CD4-positive, alpha-beta T cell treated with Interferon alpha-2 for 1 hour (primary cell): Measurements from ENCODE around the gene TOP1.
A peak's percentile ranks its signal among the peaks of the same experiment; 100 is the strongest.

Experiments used
- DNase-seq, 2 donors: peaks; one replicate each; pipeline ENCODE4 v3.0.0-alpha.2; 2020 to 2022

Gene TOP1

DNA sequence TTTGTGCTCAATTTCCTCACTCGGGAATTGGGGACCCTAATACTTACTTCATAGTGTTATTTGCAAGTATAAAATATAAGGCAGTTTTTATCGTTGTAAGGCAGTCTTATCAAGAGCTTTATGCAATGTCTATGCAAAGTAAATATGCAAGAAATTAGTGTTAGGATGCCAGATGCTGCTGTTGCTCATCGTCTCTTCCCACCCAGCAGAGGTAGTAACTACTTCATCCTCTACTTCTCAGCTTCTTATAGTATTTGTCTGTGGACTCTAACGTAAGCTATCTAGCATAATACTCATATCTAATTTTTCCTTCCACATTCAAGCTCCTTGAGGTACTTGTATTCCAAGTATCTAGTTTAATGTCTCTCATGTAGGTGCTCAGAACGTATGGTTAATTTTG is 120.3 kb downstream of the TOP1 start:
- no peak for DNase-seq

DNA sequence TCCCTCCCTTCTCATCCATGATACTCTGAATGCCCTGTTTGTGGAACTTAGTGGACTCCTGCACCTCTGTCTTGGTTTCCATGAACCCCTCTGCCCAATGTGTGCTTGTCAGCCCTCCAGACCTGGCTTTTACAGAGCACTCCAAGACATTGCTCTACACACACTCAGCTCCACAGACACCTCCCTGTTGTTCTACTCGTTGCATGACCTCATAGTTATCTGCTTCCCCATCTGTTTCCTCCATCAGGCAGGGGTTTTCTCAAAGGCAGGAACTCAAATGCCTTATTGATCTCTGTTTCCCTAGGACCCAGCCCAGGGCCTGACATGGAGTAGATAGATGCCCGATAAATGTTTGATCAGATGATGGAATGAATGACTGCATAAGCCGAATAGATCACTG is 122.0 kb downstream of the TOP1 start:
- DNase-seq = peak in 1 of 2 donors; percentile 51

DNA sequence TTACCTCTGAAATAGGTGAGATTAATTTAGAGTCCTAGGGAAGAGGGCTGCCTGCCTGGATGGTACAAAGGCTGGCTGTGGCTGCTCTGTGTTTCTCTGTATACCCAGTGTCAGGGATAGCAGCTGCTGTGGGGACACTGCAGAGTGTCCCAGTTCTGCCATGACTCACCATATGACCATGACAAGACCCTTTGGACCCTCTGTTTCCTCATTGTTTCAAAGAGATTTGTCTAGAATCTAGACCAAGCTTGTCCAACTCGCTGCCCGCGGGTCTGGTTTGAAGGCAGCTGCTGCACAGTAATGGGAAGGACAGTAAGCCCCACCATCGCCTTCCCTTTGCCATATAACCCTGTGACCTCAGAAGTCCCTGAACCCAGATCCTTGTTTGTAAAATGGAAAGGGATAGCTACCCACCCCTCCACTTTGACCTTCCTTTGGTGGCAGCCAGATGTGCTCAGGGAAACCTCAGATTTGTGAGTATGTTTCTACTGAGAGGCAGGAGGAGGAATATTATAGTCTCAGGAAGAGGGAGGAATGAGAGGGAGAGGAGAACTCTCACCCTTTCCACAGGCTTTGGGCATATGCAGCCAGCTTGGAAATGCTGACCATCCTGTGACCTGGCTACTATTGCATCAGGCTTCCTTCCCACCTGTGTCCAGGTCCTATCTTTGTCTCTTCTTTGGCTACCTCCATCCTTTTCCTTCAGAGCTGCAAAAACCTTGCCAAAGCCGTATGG is 122.7 kb downstream of the TOP1 start:
- no peak for DNase-seq

DNA sequence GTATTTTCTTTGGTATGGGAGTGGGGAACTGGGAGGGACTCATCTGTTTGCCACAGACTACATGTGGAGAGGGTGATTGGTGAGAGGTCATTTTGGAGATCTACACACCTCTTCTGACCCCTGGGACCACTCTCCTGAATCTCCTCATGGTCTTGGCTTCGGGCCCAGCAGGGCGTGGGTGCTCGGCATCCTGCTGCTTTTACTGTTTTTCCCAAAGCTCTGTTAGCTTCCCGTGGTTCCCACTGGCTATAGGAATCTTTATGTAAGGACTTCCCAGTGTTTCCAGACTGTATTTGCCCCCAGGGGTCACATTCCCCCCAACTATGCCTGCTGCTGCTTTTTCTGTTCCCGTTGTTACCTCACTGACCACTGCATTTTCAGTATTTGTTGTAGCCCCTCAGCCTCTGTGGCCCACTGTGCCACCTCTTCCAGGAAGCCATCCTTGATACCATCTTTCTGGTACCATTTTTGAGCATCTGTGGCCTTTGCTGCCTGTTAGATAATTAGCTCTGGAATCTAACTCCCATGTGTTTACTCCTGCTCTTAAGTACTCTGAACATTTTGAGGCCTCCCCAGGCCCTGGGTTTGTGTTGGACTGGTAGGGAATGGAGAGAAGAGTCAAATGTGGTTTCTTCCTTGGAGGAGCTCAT is 123.6 kb downstream of the TOP1 start:
- DNase-seq = no peak

DNA sequence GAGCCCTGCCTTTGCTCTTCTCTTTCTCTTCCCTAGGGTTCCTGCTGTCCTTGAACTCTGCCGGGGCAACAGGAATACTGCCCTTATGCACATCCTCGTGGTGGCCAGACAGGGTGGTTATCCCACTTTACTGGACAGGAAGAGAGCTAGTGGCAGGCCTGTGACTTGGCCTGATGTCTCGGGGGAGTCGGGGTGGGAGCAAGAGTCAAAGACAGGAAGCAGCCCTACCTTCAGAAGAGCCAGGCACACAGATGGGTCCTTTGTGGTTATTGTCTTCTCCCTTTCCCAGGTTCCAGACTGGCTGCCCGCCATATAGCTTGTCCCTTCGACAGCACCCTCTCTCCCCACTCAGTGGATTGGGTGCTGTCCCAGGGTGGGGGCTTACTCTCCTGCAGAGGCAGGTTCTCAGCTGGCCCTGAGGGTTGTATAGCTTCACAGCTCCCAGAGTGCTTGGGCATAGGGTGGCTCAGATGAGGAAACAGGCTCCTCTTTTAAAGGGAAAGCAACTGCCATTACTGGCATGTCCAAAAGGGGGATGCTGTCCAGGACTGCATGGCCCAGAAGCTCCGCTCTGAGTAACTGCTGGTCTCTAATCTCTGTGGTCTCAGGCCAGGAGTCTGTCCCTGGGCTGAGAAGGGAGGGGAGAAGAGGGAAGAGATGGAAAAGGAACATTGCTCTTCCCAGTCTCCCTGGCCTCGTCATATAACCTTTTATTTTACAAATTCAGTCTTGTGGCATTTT is 126.0 kb downstream of the TOP1 start:
- no peak for DNase-seq

DNA sequence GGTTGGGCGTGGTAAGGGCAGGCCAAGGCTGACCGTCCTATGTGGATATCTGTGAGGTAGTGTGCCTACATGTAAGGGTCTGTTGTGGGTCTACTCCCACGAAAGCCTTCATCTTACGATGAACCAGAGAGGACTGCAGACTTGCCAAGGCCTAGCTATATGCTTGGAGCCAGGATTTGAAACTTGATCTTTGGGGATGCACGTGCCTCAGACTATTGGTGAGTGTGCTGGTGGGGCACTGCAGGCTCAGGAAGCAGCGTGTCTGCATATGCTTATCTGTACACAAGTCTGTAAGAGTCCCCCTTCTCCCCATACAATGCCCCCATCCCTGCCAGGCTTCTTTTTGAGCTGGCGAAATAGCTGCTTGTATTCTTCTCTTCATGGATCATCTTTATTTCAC is 126.6 kb downstream of the TOP1 start:
- no peak for DNase-seq

DNA sequence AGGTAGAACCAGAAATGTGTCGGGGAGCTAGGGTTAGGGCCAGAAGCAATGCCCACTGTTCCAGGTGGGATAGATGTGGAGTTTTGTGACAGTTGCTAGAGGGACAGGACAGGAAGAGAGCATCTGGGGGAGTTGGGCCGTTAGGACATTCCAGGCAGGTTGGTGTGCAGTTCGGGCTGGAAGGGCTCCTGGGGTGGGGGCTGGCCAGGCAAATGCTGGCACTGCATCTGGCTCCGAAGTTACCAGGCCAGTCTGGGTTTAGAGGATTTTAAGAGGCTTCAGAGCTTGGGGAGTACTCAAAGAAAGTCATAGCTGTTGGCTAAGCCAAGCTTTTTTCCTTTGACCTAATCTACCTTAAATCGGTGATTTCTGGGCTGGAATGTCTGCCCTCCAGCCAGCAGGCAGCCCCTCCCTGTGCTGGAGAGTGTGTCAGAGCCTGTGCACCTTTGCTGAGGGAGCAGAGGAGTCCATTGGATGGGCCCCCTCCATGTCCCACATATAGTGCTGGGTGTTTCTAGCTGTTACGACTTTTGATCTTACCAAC is 129.5 kb downstream of the TOP1 start:
- DNase-seq = no peak

DNA sequence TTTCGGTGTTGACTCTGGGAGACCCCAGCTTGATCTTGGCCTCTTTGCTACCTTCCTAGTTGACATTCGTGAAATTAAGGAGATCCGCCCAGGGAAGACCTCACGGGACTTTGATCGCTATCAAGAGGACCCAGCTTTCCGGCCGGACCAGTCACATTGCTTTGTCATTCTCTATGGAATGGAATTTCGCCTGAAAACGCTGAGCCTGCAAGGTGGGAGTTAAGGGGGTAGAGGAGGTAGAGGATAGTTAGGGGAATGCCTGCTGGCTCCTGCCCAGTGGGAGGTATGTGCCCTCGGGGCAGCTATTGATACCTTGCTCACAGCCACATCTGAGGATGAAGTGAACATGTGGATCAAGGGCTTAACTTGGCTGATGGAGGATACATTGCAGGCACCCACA is 130.9 kb downstream of the TOP1 start:
- no peak for DNase-seq

DNA sequence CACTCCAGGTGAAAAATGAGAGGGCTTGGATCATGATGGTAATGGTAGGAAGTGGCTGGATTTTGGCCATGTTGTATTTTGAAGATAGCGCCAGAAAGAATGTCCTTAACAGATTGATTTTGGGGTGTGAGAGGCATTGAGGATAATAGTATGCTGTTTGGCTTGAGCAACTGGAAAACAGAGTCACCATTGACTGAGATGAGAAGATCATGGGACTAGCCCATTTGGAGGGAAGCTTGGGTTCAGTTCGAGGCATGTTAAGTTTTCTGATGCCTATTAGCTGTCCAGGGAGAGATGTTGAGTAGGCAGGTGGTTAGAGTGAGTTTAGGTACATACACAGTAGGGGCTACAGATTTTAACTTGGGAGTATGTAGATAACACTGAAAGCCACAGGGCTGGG is 132.1 kb downstream of the TOP1 start:
- DNase-seq = no peak

DNA sequence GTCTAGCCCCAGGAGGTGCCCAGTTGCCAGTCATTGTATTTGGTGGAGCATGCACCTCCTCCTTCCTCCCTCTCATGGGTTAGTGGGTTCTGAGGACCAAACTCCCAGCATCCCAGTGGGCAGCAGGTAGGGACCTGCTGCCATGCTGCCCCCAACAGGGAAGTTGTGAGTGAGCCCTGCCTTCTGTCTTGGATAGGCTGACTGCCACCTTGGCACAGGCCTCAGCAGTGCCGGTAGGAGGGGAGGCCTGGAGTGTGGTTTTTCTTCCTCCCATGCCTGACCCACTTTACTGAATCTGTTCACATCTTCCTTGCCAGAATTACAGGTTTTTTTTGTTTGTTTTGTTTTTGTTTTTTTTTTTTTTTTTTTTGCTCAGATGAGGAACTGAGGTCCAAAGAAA is 133.3 kb downstream of the TOP1 start:
- no peak for DNase-seq

DNA sequence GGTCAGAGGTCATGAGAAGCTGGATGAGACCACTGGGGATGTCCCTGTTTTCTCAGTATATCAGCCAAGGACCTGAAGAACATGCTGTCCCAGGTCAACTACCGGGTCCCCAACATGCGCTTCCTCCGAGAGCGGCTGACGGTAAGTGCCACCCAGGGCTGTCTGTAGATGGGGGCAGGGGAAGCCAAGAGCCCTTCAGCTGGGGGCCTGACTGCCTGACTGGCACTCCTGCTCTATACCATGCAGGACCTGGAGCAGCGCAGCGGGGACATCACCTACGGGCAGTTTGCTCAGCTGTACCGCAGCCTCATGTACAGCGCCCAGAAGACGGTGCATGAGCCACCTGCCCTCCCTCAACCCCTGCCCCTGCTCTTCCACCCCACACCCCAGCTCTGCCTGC is 133.8 kb downstream of the TOP1 start:
- no peak for DNase-seq

DNA sequence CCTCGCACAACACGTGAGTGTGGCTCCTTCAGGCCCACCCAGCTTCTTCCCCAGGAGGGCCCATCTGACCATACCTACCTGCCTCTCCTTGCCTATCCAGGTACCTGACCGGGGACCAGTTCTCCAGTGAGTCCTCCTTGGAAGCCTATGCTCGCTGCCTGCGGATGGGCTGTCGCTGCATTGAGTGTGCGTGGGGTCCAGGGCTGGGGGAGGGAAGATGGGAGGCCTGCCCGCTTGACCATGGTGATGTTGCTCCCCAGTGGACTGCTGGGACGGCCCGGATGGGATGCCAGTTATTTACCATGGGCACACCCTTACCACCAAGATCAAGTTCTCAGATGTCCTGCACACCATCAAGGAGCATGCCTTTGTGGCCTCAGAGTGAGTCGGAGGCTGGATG is 135.2 kb downstream of the TOP1 start:
- no peak for DNase-seq

DNA sequence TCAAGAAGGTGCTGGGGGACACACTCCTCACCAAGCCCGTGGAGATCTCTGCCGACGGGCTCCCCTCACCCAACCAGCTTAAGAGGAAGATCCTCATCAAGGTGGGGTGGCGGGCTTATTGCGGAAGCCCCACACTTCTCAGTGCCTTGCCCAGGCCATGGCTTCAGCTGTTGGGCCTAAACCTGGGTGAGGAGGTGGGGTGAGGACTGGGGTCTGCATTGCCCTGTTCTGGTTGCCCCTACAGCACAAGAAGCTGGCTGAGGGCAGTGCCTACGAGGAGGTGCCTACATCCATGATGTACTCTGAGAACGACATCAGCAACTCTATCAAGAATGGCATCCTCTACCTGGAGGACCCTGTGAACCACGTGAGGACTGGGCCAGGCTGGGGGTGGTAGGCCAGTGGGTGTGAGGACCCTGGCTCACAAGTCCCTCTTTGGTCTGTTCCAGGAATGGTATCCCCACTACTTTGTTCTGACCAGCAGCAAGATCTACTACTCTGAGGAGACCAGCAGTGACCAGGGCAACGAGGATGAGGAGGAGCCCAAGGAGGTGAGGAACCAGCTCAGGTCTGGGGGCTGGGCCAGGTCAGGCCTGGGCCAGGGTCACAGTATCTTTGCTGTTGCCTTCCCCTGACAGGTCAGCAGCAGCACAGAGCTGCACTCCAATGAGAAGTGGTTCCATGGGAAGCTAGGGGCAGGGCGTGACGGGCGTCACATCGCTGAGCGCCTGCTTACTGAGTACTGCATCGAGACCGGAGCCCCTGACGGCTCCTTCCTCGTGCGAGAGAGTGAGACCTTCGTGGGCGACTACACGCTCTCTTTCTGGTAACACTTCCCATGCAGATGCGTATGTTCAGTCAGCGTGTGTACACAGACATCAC is 136.6 kb downstream of the TOP1 start:
- DNase-seq = no peak

DNA sequence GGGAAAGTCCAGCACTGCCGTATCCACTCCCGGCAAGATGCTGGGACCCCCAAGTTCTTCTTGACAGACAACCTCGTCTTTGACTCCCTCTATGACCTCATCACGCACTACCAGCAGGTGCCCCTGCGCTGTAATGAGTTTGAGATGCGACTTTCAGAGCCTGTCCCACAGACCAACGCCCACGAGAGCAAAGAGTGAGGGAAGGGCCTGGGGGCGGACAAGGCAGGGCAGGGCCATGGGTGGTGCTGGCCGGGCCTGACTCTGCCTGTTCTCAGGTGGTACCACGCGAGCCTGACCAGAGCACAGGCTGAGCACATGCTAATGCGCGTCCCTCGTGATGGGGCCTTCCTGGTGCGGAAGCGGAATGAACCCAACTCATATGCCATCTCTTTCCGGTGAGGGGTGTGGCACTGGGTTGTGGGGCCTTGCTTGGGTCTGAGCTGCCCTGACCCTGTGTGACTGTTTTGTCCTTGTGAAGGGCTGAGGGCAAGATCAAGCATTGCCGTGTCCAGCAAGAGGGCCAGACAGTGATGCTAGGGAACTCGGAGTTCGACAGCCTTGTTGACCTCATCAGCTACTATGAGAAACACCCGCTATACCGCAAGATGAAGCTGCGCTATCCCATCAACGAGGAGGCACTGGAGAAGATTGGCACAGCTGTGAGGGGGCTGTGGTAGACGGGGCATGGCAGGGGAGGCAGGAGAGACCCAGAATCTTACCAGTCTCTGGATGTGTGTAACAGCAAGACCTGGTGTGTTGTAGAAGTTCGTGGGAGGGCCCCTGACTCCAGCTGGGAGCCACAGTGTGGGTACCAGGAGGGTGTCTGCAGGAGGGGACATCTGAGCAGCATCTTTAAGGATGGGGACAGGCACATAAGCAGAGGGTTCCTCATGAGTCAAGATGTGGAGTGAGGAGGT is 137.8 kb downstream of the TOP1 start:
- no peak for DNase-seq

DNA sequence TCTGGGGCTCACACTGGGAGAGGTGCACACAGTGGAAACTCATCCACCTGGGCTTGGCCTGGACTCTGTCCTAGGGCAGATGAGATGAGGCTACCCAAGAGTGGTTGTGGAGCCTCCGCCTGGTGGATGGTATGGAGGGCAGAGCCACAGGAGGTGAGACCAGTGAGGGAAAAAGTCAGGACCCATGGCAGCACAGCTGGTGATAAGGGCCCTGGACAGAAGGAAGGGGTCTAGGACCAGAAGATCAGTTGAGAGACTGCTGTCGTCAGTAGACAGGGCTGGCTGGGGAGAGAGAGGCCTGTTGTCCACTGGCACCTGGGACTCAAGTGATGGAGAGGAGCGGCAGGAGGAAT is 138.5 kb downstream of the TOP1 start:
- no peak for DNase-seq

DNA sequence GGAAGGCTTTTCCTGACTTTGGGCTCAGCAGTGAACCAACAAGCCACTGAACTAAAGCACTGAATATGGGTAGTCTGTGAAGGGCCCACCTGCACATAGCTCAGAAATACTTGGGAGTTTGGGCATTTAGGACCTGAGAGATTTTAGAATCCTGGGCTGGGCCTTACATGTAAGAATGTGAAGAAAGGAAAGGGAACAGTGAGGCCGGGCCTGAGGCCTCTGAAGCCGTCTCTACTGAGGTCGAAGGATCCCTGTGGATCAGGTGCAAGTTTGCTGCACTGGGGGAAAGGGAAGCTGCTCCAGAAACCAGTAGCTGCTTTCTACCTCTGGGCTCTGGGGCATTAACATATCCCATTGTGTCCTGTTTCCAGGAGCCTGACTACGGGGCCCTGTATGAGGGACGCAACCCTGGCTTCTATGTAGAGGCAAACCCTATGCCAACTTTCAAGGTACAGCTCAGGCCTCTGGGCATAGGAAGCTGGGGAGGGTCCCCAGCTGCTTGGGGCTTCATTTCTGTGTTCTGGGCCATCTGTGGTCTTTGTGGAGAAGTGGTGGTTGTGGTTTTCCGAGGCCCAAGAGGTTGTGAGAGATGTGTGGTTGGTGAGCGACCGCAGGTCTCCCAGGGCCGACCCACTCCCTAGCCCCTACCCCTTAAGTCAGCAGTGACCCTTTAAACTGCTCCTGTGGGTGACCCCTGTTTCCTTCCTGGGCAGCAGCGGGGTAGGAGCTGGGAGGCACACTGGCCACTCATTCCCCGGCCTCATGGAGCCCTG is 139.0 kb downstream of the TOP1 start:
- DNase-seq = no peak

DNA sequence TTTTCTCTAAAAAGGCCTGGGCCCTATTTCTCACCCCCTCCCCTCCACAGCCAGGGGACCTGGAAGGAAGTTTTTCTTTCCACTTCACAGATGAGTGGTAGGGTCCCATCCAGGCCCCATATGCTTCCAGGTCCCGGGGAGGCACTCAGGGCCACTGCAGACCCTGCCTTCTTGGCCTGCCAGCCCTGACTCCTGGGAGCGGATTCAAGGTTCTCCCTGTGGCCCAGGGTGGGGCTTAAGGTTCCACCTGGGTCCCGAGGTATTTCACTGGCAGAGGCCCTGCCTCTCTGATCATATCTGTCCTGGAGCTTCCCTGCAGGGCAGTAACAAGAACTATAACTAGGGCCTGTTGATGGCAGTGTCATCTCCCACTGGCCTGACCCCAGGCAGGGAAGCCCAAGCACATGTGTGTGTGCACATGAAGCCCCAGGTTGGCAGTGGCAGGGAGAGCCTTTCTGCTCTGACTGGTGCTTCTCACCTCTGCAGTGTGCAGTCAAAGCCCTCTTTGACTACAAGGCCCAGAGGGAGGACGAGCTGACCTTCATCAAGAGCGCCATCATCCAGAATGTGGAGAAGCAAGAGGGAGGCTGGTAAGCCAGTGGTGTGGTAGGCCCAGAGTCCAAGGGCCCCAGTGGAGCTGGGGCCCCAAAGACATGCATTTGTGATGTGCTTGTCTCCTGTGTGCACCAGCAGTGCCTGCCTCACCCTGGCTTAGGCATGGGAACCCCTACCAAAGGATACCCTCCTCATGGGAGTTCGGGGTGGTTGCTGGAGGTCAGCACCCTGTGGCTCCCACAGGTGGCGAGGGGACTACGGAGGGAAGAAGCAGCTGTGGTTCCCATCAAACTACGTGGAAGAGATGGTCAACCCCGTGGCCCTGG is 139.9 kb downstream of the TOP1 start:
- DNase-seq = no peak

DNA sequence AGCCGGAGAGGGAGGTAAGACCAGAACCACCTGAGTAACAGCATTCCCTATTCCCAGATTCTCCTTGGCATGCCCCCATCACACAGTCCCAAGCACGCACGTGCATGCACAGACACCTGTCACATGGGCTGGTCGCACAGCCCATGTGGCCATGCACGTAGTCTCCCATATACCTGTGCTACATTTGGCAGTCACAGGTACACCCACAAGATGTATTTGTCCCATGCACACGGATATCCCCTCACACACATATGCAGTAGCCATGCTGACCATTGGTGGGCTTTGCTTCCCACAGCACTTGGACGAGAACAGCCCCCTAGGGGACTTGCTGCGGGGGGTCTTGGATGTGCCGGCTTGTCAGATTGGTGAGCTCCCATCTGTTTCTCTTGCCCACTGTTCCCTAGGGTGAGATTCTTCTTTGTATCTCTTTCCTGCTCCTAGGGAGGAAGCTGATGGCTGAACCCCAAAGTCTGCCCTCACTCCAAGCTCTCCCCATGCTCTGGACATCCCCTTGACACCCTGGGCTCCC is 140.6 kb downstream of the TOP1 start:
- no peak for DNase-seq

DNA sequence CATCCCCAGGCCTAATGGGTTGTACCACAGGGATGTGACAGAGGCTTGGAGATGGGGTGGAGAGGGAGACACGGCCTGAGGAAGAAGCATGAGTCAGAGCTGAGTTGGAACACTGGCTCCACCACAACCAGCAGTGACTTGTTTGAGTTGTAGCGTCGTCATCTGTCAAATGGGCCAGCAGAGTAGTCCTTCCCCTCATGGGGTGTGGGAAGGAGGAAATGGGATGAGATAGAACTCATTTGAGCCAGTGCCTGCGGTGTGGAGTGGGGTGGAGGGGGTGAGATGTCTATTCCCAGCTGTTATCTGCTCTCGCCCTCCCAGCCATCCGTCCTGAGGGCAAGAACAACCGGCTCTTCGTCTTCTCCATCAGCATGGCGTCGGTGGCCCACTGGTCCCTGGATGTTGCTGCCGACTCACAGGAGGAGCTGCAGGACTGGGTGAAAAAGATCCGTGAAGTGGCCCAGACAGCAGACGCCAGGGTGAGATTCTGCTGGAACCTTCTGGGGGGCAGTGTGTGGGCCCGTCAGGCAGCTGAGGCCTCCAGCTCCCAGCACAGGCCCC is 141.2 kb downstream of the TOP1 start:
- DNase-seq = no peak
